Keratinocyte (primary cell): ENCODE measurements around the gene C10orf67. TPM values are rescaled to one million over a fixed set of nuclear protein-coding genes. Genes with fewer than 3 reads are reported as not detected.

ENCODE experiments used
- DNase-seq: peaks from one replicate; pipeline ENCODE4 v3.0.0-alpha.2; 2011; ENCODE audit warnings: low read depth, missing footprints, low spot score
- FAIRE-seq: peaks from 2 replicates; lab custom pipeline; 2011; peaks lifted over from hg19 to GRCh38; lab: Jason Lieb, UNC
- H2AFZ ChIP-seq: 2 replicates; pipeline ENCODE4 v1.6.0; 2012; ENCODE audit warnings: low read length, control low read depth, inconsistent platforms; ENCODE audit not compliant: control insufficient read depth
- H3K27ac ChIP-seq: 2 replicates; pipeline ENCODE4 v1.5.1; 2011; ENCODE audit warnings: low read length; ENCODE audit not compliant: control insufficient read depth, insufficient read depth
- H3K27me3 ChIP-seq: 3 replicates; pipeline ENCODE4 v1.6.0; 2011; ENCODE audit warnings: low read length; ENCODE audit not compliant: control insufficient read depth, insufficient read depth; ENCODE audit errors: extremely low read depth
- H3K36me3 ChIP-seq, 2 experiments: 2 replicates in 1 of 2; 3 replicates in 1 of 2; pipeline ENCODE4 v1.5.1; 2011; ENCODE audit warnings: low read length in 2 of 2, mild to moderate bottlenecking in 1 of 2; ENCODE audit not compliant: control insufficient read depth in 2 of 2, insufficient read depth in 2 of 2; ENCODE audit errors: extremely low read depth in 1 of 2
- H3K4me1 ChIP-seq: 3 replicates; pipeline ENCODE4 v1.5.1; 2011; ENCODE audit warnings: low read length; ENCODE audit not compliant: control insufficient read depth, insufficient read depth; ENCODE audit errors: extremely low read depth
- H3K4me2 ChIP-seq: 3 replicates; pipeline ENCODE4 v1.6.0; 2011; ENCODE audit warnings: low read depth, low read length; ENCODE audit not compliant: control insufficient read depth, insufficient read depth; ENCODE audit errors: extremely low read depth
- H3K4me3 ChIP-seq, 3 experiments: fragments of 200-600 bp in 1 of 3; sonication (generic) in 1 of 3; 2 replicates in 2 of 3; 3 replicates in 1 of 3; pipeline ENCODE4 v1.5.1; 2011 to 2016; ENCODE audit warnings: low read length in 3 of 3, mild to moderate bottlenecking in 3 of 3, control low read depth in 2 of 3, inconsistent platforms in 1 of 3, low read depth in 1 of 3, mixed read lengths in 1 of 3, mixed run types in 1 of 3, moderate library complexity in 1 of 3; ENCODE audit not compliant: control insufficient read depth in 2 of 3, insufficient read depth in 2 of 3; ENCODE audit errors: extremely low read depth in 1 of 3
- H3K79me2 ChIP-seq: 2 replicates; pipeline ENCODE4 v1.6.0; 2012; ENCODE audit warnings: low read length; ENCODE audit not compliant: control insufficient read depth, insufficient read depth
- H3K9ac ChIP-seq: 3 replicates; pipeline ENCODE4 v1.6.0; 2011; ENCODE audit warnings: low read length; ENCODE audit not compliant: control insufficient read depth, insufficient read depth; ENCODE audit errors: extremely low read depth
- H3K9me1 ChIP-seq: 3 replicates; pipeline ENCODE4 v1.6.0; 2011; ENCODE audit warnings: low read length; ENCODE audit not compliant: control insufficient read depth, insufficient read depth; ENCODE audit errors: extremely low read depth
- H3K9me3 ChIP-seq: 2 replicates; pipeline ENCODE4 v1.5.1; 2012; ENCODE audit warnings: low read depth, low read length; ENCODE audit not compliant: control insufficient read depth
- H4K20me1 ChIP-seq: 3 replicates; pipeline ENCODE4 v1.6.0; 2011; ENCODE audit warnings: low read length; ENCODE audit not compliant: control insufficient read depth, insufficient read depth; ENCODE audit errors: extremely low read depth
- EZH2 ChIP-seq: IDR thresholded peaks from one replicate; pipeline ENCODE4 v1.6.1; 2012; ENCODE audit warnings: inconsistent platforms, mild to moderate bottlenecking, low read length, moderate library complexity
- dilution Hi-C: fragments of 300-500 bp; cut with MboI; formaldehyde crosslinking; loops from one replicate; pipeline ENCODE4 v1.7.0; 2020; ENCODE audit warnings: low sequenced_read_pairs; ENCODE audit not compliant: extremely low pct_ligation_motif_present
- polyA plus RNA-seq, 5 experiments: library from polyadenylated mRNA; depleted of rRNA in 3 of 5; stranded (reverse) in 3 of 5; stranded (forward) in 1 of 5; unstranded in 1 of 5; fragments of >200 nt; gene quantifications; 1 replicate in 1 of 5; 2 replicates in 3 of 5; 3 replicates in 1 of 5; pipeline versions ENCODE4 v1.2.1 to v1.2.3, GENCODE V29; 2011 to 2012; ENCODE audit warnings: missing spikeins in 2 of 5, low read depth in 1 of 5, low replicate concordance in 1 of 5
- TF ChIP-seq, protein P1 (sequence below), 3 experiments: IDR thresholded peaks in 1 of 3; conservative IDR thresholded peaks in 1 of 3; optimal IDR thresholded peaks in 1 of 3; 2 replicates in 2 of 3; 3 replicates in 1 of 3; pipeline versions ENCODE3 to v1.5.1; 2011; ENCODE audit warnings: low read length in 3 of 3, mild to moderate bottlenecking in 3 of 3, moderate library complexity in 2 of 3, control low read depth in 1 of 3, inconsistent platforms in 1 of 3; ENCODE audit not compliant: insufficient read depth in 2 of 3; ENCODE audit errors: extremely low read depth in 1 of 3

Gene C10orf67
- polyA plus RNA-seq, 1 donor (not counting 4 experiments of a cell fraction or from before 2014, with no cell fraction given), result 0.26 TPM

DNA sequence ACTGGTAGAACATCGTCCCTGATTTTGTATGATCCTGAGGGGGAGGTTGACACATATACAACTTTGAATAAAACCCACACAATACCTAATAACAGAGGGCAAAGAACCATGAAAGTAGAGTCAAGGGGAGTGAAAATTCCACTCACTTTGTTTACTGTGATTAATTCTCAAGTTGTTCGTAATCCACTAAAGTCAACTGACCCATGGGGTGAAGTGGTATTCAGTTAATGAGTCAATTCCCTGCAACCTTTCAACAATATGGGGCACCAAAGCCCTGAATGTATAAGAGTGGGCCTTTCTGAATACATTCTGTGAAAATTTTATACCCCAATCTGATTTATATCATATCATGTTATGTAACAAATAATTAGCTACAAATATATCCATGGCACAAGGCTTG lies 39.0 kb upstream of the C10orf67 start:
- peak overlapping the region; percentile 62 for H3K27ac ChIP-seq

DNA sequence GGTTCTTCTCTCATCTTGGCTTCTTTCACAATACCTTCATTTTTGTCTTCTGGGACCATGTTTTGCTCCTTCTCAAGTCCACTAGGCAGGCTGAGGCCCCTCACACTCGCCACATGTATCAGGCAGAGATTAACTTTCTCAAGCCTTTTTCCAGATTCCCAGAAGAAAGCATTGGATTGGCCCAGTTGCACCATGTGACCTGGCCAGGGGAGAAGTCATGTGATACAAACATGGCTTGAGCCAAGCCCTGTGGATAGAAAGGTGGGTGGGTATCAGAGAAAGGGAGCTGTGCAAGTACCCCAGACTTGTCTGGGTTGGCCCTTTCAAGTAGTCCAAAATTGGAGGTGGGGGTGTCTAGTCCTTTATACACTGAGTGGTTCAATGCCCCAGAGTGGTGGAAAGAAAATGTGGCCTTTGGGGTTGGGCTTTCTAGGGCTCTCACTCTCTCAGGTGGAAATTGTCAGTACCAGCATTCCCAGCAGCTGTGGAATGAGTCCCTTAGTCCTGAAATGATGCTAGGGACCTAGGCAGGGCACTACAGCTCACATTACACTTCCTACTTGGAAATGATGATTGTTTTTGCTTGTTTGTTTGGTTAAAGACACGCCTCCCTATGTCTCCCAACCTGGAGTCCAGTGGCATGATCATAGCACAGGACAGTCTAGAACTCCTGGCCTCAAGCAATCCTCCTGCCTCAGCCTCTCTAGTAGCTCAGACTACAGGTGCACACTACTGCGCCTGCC lies 36.9 kb upstream of the C10orf67 start:
- Histone ChIP-seq H3K79me2 (no peaks in the 10 kb centered on the region), H3K9ac (no peak overlapping the region), H3K9me1 (no peaks in the 10 kb centered on the region), H4K20me1 (no peaks in the 10 kb centered on the region), H3K27me3 (no peaks in the 10 kb centered on the region), H3K27ac (no peak overlapping the region), H3K4me1 (peaks cover 12% of the 10 kb centered on the region), H3K4me3 (no peak overlapping the region), H2AFZ (no peak overlapping the region), H3K9me3 (no peaks in the 10 kb centered on the region), H3K36me3 (no peaks in the 10 kb centered on the region), H3K4me2 (no peak overlapping the region)
- dilution Hi-C loops, result no loop called here
- TF ChIP-seq, protein P1, sequence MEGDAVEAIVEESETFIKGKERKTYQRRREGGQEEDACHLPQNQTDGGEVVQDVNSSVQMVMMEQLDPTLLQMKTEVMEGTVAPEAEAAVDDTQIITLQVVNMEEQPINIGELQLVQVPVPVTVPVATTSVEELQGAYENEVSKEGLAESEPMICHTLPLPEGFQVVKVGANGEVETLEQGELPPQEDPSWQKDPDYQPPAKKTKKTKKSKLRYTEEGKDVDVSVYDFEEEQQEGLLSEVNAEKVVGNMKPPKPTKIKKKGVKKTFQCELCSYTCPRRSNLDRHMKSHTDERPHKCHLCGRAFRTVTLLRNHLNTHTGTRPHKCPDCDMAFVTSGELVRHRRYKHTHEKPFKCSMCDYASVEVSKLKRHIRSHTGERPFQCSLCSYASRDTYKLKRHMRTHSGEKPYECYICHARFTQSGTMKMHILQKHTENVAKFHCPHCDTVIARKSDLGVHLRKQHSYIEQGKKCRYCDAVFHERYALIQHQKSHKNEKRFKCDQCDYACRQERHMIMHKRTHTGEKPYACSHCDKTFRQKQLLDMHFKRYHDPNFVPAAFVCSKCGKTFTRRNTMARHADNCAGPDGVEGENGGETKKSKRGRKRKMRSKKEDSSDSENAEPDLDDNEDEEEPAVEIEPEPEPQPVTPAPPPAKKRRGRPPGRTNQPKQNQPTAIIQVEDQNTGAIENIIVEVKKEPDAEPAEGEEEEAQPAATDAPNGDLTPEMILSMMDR (optimal IDR thresholded peaks at IDR 0.05 in 1 of 3, IDR thresholded peaks at IDR 0.05 in 1 of 3, conservative IDR thresholded peaks at IDR 0.05 in 1 of 3; ENCODE audit: extremely low read depth in 1 of 3, insufficient read depth in 2 of 3, low read length in 3 of 3), result no peak
- no peak for TF ChIP-seq EZH2
- no peak for DNase-seq
- FAIRE-seq, result no peak

More for the DNA sequence above, 39.0 kb upstream of the C10orf67 start:
- H3K27me3 ChIP-seq, result no peaks in the 10 kb centered on the region
- no peaks in the 10 kb centered on the region for H4K20me1 ChIP-seq
- H3K9me3 ChIP-seq, result no peaks in the 10 kb centered on the region
- peaks cover 12% of the 10 kb centered on the region for H3K4me1 ChIP-seq
- peak overlapping the region in 1 of 3 experiments; percentile 1 for H3K4me3 ChIP-seq
- H2AFZ ChIP-seq, result no peak overlapping the region
- TF ChIP-seq, protein P1 (optimal IDR thresholded peaks at IDR 0.05 in 1 of 3, IDR thresholded peaks at IDR 0.05 in 1 of 3, conservative IDR thresholded peaks at IDR 0.05 in 1 of 3; ENCODE audit: extremely low read depth in 1 of 3, insufficient read depth in 2 of 3, low read length in 3 of 3), result no peak
- TF ChIP-seq EZH2, result no peak
- FAIRE-seq (peak; percentile 36), DNase-seq (no peak)
- no peaks in the 10 kb centered on the region for H3K36me3 ChIP-seq
- H3K9me1 ChIP-seq, result no peaks in the 10 kb centered on the region
- H3K4me2 ChIP-seq, result peak overlapping the region; percentile 49
- dilution Hi-C loops, result no loop called here
- no peak overlapping the region for H3K9ac ChIP-seq
- no peaks in the 10 kb centered on the region for H3K79me2 ChIP-seq
